Fibroblast of skin of left biceps (primary cell): ENCODE data around the gene UBXN7.
"Not testable (repeated sequence)": the region's sequence is repeated elsewhere in the genome, so short reads cannot be mapped to it uniquely, and the experiment has no call there.

ENCODE experiments used
- DNase-seq, 2 experiments: peaks; one replicate each; pipeline ENCODE4 v3.0.0-alpha.2; 2013; ENCODE audit warnings: low read depth in 2 of 2

The UBXN7 gene

GRCh38 chr3:196355668-196356067, 76.6 kb downstream of the UBXN7 start:
- DNase-seq, result no peak

DNA sequence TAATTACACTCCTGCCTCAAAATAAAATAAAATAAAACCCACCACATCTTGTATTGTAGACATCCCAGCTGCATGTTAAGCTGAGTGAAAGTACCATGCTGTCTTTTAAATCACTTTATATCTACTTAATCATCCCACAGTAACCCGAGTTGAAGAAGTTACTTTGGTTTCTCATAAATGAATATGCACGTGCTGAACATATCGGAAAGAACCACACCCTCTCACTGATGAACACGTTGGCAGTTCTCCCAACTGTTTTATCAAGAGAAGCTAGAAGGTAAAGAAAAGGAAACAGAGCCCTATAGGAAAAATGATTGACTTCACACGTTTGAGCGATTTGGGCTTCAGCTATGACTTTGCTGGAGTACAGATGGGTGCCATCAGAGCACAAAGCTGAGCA, 78.1 kb downstream of the UBXN7 start:
- DNase-seq, result no peak

DNA sequence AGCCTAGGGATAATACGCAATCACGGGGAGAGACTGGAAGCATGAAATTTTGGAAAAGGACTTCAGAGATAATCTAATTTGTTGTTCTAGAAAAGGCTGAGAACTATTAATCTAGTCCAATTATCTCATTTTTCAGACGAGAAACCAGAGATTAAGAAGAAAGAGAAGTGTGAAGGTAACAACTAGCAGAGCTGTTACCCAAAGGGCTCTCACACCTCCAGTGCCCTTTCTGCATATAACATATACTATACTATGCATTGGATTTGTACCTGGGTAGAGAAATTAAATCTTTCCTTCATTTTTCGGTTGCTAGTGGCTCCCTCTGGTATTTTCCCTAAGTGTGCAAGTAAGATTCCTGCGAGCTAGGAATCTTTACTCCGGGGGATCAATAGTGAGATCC, 80.7 kb downstream of the UBXN7 start:
- DNase-seq, result no peak

- DNase-seq, result no peak
Measured at GRCh38 chr3:196350067-196350466, 82.2 kb downstream of the UBXN7 start.

GRCh38 chr3:196348698-196349097, 83.5 kb downstream of the UBXN7 start:
- DNase-seq, result no peak

DNA sequence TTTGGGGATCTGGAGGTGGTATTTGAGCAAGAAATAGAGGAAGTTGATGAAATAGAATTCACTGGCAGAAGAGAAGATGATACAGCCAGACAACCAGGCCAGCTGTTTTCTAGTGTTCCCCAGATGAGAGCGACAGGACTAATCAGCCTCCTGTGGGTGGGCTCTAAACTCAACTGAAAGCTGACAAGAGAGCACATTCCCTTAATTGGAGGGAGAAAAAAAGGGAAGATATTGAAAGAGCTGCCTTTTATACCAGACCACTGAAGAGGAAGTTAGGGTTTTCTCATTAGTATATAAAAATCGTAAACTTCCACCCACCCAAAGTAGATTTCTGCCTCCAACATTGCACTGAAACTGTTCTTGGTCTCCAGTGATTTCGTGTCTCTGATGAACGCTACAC, 87.6 kb downstream of the UBXN7 start:
- no peak for DNase-seq

DNA sequence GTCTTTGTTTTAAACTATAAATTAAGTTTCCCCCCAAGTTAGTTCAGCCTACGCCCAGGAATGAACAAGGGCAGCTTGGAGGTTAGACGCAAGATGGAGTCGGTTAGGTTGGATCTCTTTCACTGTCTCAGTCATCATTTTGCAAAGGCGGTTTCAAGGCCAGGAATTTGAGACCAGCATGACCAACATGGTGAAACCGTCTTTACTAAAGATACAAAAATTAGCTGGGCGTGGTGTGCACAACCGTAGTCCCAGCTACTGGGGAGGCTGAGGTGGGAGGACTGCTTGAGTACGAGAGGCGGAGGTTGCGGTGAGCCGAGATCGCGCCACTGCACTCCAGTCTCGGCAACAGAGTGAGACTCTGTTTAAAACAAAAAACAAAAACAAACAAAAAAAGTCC, 88.3 kb downstream of the UBXN7 start:
- not testable (repeated sequence) for DNase-seq

- DNase-seq, result no peak
Measured at GRCh38 chr3:196341137-196341536, 91.1 kb downstream of the UBXN7 start.

- no peak for DNase-seq
Measured at GRCh38 chr3:196340466-196340865, 91.8 kb downstream of the UBXN7 start.

DNA sequence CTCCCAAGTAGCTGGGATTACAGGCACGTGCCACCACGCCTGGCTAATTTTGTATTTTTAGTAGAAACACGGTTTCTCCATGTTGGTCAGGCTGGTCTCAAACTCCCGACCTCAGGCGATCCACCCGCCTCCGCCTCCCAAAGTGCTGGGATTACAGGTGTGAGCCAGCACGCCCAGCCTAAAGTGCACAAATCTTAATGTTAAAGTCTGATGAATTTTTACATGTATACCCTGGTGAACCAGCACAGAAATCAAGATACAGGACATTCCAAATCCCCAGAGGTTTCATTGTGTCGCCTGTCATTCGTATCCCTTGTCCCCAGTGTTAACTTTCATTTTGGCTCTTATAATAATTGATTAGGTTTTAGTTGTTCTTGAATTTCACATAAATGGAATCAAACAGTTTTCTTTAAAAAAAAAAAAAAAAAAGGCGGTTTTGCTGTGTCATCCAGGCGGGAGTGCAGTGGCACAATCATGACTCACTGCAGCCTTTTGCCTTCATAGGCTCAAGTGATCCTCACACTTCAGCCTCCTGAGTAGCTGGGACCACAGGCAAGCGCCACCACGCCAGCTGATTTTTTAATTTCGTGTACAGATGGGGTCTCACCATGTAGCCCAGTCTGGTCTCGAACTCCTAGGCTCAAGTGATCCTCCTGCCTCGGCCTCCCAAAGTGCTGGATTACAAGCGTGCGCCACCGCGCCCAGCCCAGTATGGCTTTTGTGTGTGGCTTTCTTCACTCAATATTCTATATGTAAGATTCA, 92.6 kb downstream of the UBXN7 start:
- no peak for DNase-seq

DNA sequence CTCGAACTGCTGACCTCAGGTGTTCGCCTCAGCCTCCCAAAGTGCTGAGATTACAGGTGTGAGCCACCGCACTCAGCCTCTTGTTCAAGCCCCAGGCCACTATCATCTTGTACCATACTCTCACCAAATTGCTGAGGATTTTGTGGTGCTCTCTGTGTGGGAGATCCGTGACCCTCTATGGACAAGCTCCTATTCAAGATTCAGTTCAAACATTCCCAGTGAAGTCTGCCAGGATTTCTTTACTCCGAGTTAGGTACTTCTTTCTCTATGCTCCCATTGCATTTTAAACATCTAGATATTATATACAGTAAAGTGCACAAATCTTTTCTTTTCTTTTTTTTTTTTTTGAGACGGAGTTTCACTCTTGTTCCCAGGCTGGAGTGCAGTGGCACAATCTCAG, 93.2 kb downstream of the UBXN7 start:
- DNase-seq, result no peak

DNA sequence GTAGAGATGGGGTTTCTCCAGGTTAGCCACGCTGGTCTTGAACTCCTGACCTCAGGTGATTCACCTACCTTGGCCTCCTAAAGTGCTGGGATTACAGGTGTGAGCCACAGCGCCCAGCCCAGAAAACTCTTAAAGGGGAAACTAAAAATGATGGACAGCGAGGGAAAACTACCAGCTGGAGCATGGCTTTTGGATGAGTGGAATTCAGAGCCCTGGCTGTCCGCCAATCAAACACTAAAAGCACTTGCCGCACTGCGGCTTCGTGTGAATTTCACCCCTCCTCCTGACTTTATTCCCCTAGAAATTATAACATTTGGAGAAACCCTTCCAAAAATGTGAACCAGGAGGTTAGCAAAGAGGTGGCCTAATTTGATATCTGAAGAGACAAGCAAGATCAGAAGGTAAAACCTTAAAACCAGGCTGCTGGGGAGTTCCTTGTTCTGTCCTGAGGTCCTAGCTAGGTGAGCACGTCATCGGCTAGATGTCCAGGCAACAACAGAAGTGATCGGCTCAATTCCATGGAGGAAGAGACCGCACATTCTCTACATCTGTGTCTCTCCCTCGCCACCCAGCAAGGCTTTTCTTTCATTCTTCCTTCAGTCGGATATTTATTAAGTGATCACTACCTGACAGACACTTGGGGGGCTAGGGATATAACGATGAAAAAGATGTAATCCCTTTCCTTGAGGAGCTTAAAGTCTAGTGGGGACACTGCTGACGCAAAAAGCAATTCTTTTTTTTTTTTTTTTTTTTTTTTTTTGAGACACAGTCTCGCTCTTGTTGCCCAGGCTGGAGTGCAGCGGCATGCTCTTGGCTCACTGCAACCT, 95.7 kb downstream of the UBXN7 start:
- no peak for DNase-seq

DNA sequence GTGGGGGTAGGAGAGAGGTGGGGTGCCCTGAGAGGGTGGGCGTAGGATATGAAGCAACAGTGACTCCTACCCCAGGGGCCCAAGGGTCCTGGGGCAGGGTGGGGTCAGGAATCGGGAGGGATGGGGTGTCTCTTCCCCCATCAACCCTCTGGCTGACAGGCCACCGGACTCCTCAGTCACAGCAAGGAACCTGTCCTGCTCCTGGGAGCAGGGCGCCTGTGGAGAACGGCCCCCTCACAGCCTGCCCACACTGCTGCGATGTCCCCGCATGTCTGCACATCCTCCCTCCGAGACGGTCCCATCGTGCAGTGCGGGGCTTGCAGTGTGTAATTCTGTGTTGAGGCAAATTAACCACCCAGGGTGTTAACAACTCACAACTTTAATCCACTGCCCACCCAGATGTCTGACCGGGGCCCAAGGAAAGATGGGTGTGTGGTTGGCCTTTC, 96.7 kb downstream of the UBXN7 start:
- DNase-seq, result no peak

- no peak for DNase-seq
Measured at GRCh38 chr3:196334982-196335381, 97.2 kb downstream of the UBXN7 start.

DNA sequence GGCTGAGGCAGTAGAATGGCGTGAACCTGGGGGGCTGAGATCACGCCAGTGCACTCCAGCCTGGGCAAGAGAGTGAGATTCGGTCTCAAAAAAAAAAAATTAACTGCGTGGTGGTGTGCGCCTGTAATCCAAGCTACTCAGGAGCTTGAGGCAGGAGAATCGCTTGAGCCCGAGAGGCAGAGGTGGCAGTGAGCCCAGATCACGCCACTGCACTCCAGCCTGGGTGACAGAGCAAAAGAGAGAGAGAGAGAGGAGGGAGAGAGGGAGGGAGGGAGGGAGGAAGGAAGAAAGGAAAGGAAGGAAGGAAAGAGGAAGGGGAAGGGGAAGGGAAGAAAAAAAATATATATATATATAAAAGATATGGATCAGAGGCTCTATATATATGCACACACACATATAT, 100.1 kb downstream of the UBXN7 start:
- no peak for DNase-seq

- DNase-seq, result no peak
Measured at GRCh38 chr3:196327405-196327804, 104.8 kb downstream of the UBXN7 start.

DNA sequence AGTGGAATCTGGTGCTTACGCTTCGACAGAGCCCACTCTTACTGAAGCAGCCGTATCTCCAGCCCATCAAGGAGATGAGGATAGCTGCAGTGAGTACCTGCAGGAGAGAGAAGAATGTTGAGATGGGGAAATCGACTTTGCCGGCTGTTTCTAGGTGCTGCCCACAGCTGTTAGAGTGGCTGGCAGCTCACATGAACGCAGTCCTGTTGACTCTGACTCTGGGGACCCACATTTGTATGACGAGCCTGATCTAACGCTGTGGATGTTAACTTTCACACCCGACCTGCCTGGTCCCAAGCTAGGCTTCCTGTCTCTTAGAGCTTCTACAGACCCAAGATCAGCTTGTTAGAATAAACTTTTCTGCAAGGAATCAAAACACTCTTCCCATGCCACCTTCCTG, 105.3 kb downstream of the UBXN7 start:
- DNase-seq, result no peak

- no peak for DNase-seq
Measured at GRCh38 chr3:196323691-196324090, 108.5 kb downstream of the UBXN7 start.

DNA sequence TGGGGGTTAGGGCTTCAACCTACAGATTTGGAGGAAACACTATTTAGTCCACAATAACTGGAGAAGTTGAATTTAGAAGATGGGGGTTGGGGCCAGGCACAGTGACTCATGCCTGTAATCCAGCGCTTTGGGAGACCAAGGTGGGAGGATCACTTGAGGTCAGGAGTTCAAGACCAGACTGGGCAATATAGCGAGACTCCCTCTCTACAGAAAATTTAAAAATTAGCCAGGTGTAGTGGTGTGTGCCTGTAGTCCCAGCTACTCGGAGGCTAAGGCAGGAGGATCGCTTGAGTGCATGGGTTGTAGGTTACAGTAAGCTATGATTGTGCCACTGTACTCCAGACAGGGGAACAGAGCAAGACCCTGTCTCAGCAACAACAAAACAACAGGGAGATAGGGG, 109.2 kb downstream of the UBXN7 start:
- DNase-seq, result no peak

DNA sequence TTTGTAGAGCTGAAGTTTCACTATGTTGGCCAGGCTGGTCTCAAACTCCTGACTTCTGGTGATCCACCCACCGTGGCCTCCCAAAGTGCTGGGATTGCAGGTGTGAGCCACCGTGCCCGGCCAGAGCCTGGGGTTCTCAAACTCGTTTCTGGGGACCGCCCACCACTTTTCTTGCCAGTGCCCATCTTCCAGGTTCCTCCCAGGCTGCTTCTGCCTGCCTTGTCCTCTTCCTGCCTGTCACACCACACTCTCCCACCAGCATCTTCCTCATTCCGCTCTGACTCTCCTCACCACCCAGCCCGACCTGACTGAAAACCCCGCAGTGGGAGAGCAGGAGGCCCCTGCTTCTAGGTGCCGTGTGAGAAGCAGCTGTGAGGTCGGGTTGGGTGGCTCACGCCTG, 111.1 kb downstream of the UBXN7 start:
- DNase-seq, result no peak

DNA sequence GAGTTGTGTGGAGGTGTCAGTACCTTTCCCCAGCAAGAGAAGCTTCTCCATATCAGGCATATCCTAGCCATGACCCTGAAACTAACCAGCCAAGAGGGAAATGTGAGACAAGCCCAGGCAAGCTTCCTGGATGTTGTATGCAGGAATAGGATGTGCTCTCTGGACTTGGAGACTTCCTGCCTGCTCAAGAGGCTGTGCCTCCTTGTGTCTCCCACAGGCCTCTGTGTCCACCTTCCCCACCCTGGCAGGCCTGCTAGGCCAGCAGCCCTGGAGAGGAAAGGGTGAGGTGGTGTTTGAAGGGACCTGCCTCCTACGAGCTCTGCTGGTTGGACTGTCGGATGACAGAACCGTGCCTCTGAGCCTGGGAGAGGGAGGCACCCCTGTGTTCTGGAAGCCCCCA, 112.1 kb downstream of the UBXN7 start:
- no peak for DNase-seq

GRCh38 chr3:196317687-196318467, 114.3 kb downstream of the UBXN7 start, which contains the start of gene DYNLT2B:
Gene DYNLT2B (minus strand): TSS chr3:196318240. CDS start chr3:196318152, 88 bp downstream.
- DNase-seq, result peak; percentile 58 to 61
